H9 (cell line): Measurements from ENCODE around the gene MED27. TPM values are rescaled to one million over a fixed set of nuclear protein-coding genes. Genes with fewer than 3 reads are reported as not detected.

Source experiments
- DNase-seq: peaks from one replicate; pipeline ENCODE4 v3.0.0-alpha.2; 2017
- H2AFZ ChIP-seq: one replicate; pipeline ENCODE4 v1.6.1; 2013; ENCODE audit warnings: mild to moderate bottlenecking, low read length, control low read depth, moderate library complexity
- H2AK5ac ChIP-seq: 2 replicates; pipeline ENCODE4 v1.6.1; 2013; ENCODE audit warnings: low read length, control low read depth, mixed read lengths; ENCODE audit not compliant: insufficient read length
- H2BK120ac ChIP-seq: one replicate; pipeline ENCODE4 v1.6.1; 2013; ENCODE audit warnings: low read depth, mild to moderate bottlenecking, low read length, control low read depth, inconsistent platforms; ENCODE audit not compliant: poor library complexity, severe bottlenecking
- H2BK12ac ChIP-seq: 2 replicates; pipeline ENCODE4 v1.6.1; 2013; ENCODE audit warnings: low read length, control low read depth, mixed read lengths, low read depth; ENCODE audit not compliant: insufficient read length
- H2BK15ac ChIP-seq: 2 replicates; pipeline ENCODE4 v1.6.1; 2013; ENCODE audit warnings: low read depth, low read length, control low read depth
- H2BK20ac ChIP-seq: one replicate; pipeline ENCODE4 v1.6.1; 2013; ENCODE audit warnings: low read depth, mild to moderate bottlenecking, low read length, control low read depth, inconsistent platforms; ENCODE audit not compliant: poor library complexity, severe bottlenecking
- H2BK5ac ChIP-seq: 2 replicates; pipeline ENCODE4 v1.6.1; 2013; ENCODE audit warnings: low read length, control low read depth, mixed read lengths; ENCODE audit not compliant: insufficient read length
- H3K14ac ChIP-seq: 2 replicates; pipeline ENCODE4 v1.6.1; 2013; ENCODE audit warnings: low read length, control low read depth; ENCODE audit not compliant: insufficient read depth
- H3K18ac ChIP-seq: 2 replicates; pipeline ENCODE4 v1.6.1; 2013; ENCODE audit warnings: low read depth, mild to moderate bottlenecking, mixed read lengths, low read length, control low read depth; ENCODE audit not compliant: insufficient read length
- H3K23ac ChIP-seq: 2 replicates; pipeline ENCODE4 v1.6.1; 2013; ENCODE audit warnings: low read length, control low read depth, mixed read lengths, low read depth; ENCODE audit not compliant: insufficient read length
- H3K23me2 ChIP-seq: 2 replicates; pipeline ENCODE4 v1.6.1; 2013; ENCODE audit warnings: low read depth, mild to moderate bottlenecking, mixed read lengths, low read length, control low read depth; ENCODE audit not compliant: insufficient read length, poor library complexity, severe bottlenecking
- H3K27ac ChIP-seq: 2 replicates; pipeline ENCODE4 v1.5.1; 2013; ENCODE audit warnings: low read length, control low read depth, mixed read lengths, low read depth; ENCODE audit not compliant: insufficient read length
- H3K27me3 ChIP-seq: 2 replicates; pipeline ENCODE4 v1.6.1; 2013; ENCODE audit warnings: low read length, control low read depth, inconsistent platforms; ENCODE audit not compliant: insufficient read depth
- H3K4ac ChIP-seq: 2 replicates; pipeline ENCODE4 v1.6.1; 2013; ENCODE audit warnings: low read depth, mild to moderate bottlenecking, control low read depth, inconsistent platforms, low read length, moderate library complexity
- H3K4me1 ChIP-seq: 2 replicates; pipeline ENCODE4 v1.6.1; 2013; ENCODE audit warnings: low read length, control low read depth, inconsistent platforms; ENCODE audit not compliant: insufficient read depth
- H3K4me2 ChIP-seq: 2 replicates; pipeline ENCODE4 v1.6.1; 2013; ENCODE audit warnings: low read length, control low read depth, mixed read lengths; ENCODE audit not compliant: insufficient read length, insufficient read depth
- H3K56ac ChIP-seq: 2 replicates; pipeline ENCODE4 v1.6.1; 2013; ENCODE audit warnings: low read depth, mild to moderate bottlenecking, mixed read lengths, low read length, control low read depth; ENCODE audit not compliant: insufficient read length
- H3K79me1 ChIP-seq: 2 replicates; pipeline ENCODE4 v1.6.1; 2013; ENCODE audit warnings: low read depth, mild to moderate bottlenecking, moderate library complexity, low read length, control low read depth, inconsistent platforms; ENCODE audit not compliant: insufficient read depth, poor library complexity, severe bottlenecking
- H3K79me2 ChIP-seq: 2 replicates; pipeline ENCODE4 v1.6.1; 2013; ENCODE audit warnings: low read length, control low read depth, inconsistent platforms; ENCODE audit not compliant: insufficient read depth
- H3K9ac ChIP-seq: 2 replicates; pipeline ENCODE4 v1.6.1; 2013; ENCODE audit warnings: low read length, control low read depth, mixed read lengths; ENCODE audit not compliant: insufficient read length; ENCODE audit errors: extremely low read depth
- H3K9me3 ChIP-seq: one replicate; pipeline ENCODE4 v1.6.1; 2013; ENCODE audit warnings: low read depth, low read length, inconsistent platforms; ENCODE audit not compliant: control insufficient read depth
- H3T11ph ChIP-seq: one replicate; pipeline ENCODE4 v1.6.1; 2013; ENCODE audit warnings: mild to moderate bottlenecking, low read length, control low read depth, inconsistent platforms
- H4K20me1 ChIP-seq: one replicate; pipeline ENCODE4 v1.6.1; 2013; ENCODE audit not compliant: control insufficient read depth, insufficient read length, insufficient read depth
- H4K5ac ChIP-seq: 2 replicates; pipeline ENCODE4 v1.6.1; 2013; ENCODE audit warnings: low read depth, mild to moderate bottlenecking, mixed read lengths, low read length, control low read depth; ENCODE audit not compliant: insufficient read length
- H4K8ac ChIP-seq: replicated peaks from 2 replicates; pipeline ENCODE4 v1.6.1; 2013; ENCODE audit warnings: low read length, control low read depth, mixed read lengths, low read depth; ENCODE audit not compliant: insufficient read length
- H4K91ac ChIP-seq: 2 replicates; pipeline ENCODE4 v1.6.1; 2013; ENCODE audit warnings: low read depth, mild to moderate bottlenecking, moderate library complexity, mixed read lengths, low read length, control low read depth; ENCODE audit not compliant: insufficient read length
- H3K27ac Mint-ChIP-seq, 3 experiments: 2 replicates in 2 of 3; 3 replicates in 1 of 3; pipeline ENCODE4 v1.8.0; 2020 to 2021; ENCODE audit warnings: mixed read lengths in 3 of 3, mild to moderate bottlenecking in 1 of 3, moderate library complexity in 1 of 3
- H3K27me3 Mint-ChIP-seq: 2 replicates; pipeline ENCODE4 v1.8.0; 2021; ENCODE audit warnings: low read depth, mild to moderate bottlenecking, moderate library complexity, mixed read lengths
- H3K36me3 Mint-ChIP-seq, 3 experiments: 2 replicates in 2 of 3; 3 replicates in 1 of 3; pipeline ENCODE4 v1.8.0; 2020 to 2021; ENCODE audit warnings: low read depth in 3 of 3, mixed read lengths in 3 of 3; ENCODE audit not compliant: insufficient read depth in 1 of 3
- H3K4me1 Mint-ChIP-seq, 2 experiments: 2 replicates each; pipeline ENCODE4 v1.8.0; 2020; ENCODE audit warnings: mixed read lengths in 2 of 2
- H3K4me3 Mint-ChIP-seq, 2 experiments: 2 replicates in 1 of 2; 3 replicates in 1 of 2; pipeline ENCODE4 v1.8.0; 2020 to 2021; ENCODE audit warnings: mild to moderate bottlenecking in 2 of 2, mixed read lengths in 2 of 2, moderate library complexity in 1 of 2
- H3K9me3 Mint-ChIP-seq, 2 experiments: 2 replicates in 1 of 2; 3 replicates in 1 of 2; pipeline ENCODE4 v1.8.0; 2020; ENCODE audit warnings: mild to moderate bottlenecking in 2 of 2, mixed read lengths in 2 of 2, moderate library complexity in 1 of 2
- WGBS: extraction: QIAGEN DNeasy Blood & Tissue Kit; methylation state at CpG from one replicate; pipeline ENCODE4 v1.1.7; 2013; ENCODE audit warnings: missing lambda C conversion rate, low lambda C conversion rate, mixed read lengths; ENCODE audit not compliant: insufficient read length; ENCODE audit errors: extremely low coverage; 5-methylcytosine and 5-hydroxymethylcytosine counted together
- total RNA-seq: library from RNA; stranded (reverse); gene quantifications from 2 replicates; pipeline ENCODE4 v1.2.1, GENCODE V29; 2021
- TF ChIP-seq, protein P1 (sequence below): fragments of 200-600 bp; sonication (generic); conservative IDR thresholded peaks from 3 replicates; pipeline ENCODE4 v1.8.0; 2021; ENCODE audit warnings: antibody characterized with exemption, mild to moderate bottlenecking

MED27 gene
- total RNA-seq, 1 experiment from 2014 or later: 33.5 TPM

DNA sequence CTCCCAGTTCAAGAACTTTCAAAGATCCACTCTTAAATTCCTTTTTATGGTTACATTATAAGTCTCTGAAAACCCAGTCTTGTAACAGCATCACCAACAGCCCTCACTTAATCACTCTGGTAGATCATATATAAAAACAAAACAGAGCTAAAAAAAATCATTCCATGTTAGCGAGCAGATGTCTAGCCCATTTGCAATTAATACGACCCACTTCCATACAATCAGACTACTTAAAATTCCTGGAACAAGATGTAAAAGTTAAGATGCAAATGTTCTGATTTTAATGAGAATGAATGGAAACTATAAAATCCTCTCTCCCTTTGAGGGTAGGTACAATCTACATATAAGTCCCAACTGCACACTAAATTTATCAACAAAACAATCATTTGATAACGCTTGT is 167.0 kb downstream of the MED27 start:
- H4K5ac ChIP-seq: no peak overlapping the region
- no peak overlapping the region for H3K18ac ChIP-seq
- no peaks in the 10 kb centered on the region for H3K79me1 ChIP-seq
- no peak overlapping the region for H2BK15ac ChIP-seq
- H2BK20ac ChIP-seq: no peak overlapping the region
- H3K23me2 ChIP-seq: no peaks in the 10 kb centered on the region
- H3K23ac ChIP-seq: no peak overlapping the region
- H2BK5ac ChIP-seq: no peak overlapping the region
- no peak overlapping the region for H3K4me2 ChIP-seq
- no peak overlapping the region for H4K8ac ChIP-seq
- H3K9ac ChIP-seq: no peak overlapping the region
- no peak overlapping the region for H4K91ac ChIP-seq
- no peak overlapping the region for H3T11ph ChIP-seq
- H3K27me3 Mint-ChIP-seq: no peaks in the 10 kb centered on the region
- no peak overlapping the region for H2AFZ ChIP-seq
- H3K4me3 Mint-ChIP-seq: no peak overlapping the region
- WGBS: no CpG with 5 or more reads among the region's 3 CpGs
- H3K36me3 Mint-ChIP-seq: peaks cover 0 to 3% (median 3%) of the 10 kb centered on the region in 3 experiments; a peak in 5 of 7 replicates
- peaks cover 9 to 17% of the 10 kb centered on the region in 2 experiments for H3K4me1 Mint-ChIP-seq
- H3K9me3 ChIP-seq: no peaks in the 10 kb centered on the region
- no peak overlapping the region for H3K56ac ChIP-seq
- TF ChIP-seq, protein P1, sequence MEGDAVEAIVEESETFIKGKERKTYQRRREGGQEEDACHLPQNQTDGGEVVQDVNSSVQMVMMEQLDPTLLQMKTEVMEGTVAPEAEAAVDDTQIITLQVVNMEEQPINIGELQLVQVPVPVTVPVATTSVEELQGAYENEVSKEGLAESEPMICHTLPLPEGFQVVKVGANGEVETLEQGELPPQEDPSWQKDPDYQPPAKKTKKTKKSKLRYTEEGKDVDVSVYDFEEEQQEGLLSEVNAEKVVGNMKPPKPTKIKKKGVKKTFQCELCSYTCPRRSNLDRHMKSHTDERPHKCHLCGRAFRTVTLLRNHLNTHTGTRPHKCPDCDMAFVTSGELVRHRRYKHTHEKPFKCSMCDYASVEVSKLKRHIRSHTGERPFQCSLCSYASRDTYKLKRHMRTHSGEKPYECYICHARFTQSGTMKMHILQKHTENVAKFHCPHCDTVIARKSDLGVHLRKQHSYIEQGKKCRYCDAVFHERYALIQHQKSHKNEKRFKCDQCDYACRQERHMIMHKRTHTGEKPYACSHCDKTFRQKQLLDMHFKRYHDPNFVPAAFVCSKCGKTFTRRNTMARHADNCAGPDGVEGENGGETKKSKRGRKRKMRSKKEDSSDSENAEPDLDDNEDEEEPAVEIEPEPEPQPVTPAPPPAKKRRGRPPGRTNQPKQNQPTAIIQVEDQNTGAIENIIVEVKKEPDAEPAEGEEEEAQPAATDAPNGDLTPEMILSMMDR: no peak
- H2BK120ac ChIP-seq: no peak overlapping the region
- H2BK12ac ChIP-seq: no peak overlapping the region
- peaks cover 2% of the 10 kb centered on the region; the same call in 1 of the 2 replicates for H3K79me2 ChIP-seq
- no peak overlapping the region for H3K27ac ChIP-seq
- H3K9me3 Mint-ChIP-seq: peaks cover 3% of the 10 kb centered on the region in 2 experiments; a peak in 3 of 5 replicates
- no peak overlapping the region for H2AK5ac ChIP-seq
- H3K4ac ChIP-seq: no peak overlapping the region
- H3K27ac Mint-ChIP-seq: no peak overlapping the region; a peak in 1 of 7 replicates
- no peaks in the 10 kb centered on the region for H4K20me1 ChIP-seq
- no peak overlapping the region for H3K14ac ChIP-seq
- no peaks in the 10 kb centered on the region for H3K27me3 ChIP-seq
- H3K4me1 ChIP-seq: peaks cover 5% of the 10 kb centered on the region; the same call in 1 of the 2 replicates
- DNase-seq: no peak
